ENCODE measurements around the gene MAN1A1. TPM values are rescaled to one million over a fixed set of nuclear protein-coding genes. Genes with fewer than 3 reads are reported as not detected.

The MAN1A1 gene
- total RNA-seq, 4 donors from 2014 or later = 19.0 to 34.8 (median 21.1) TPM

DNA sequence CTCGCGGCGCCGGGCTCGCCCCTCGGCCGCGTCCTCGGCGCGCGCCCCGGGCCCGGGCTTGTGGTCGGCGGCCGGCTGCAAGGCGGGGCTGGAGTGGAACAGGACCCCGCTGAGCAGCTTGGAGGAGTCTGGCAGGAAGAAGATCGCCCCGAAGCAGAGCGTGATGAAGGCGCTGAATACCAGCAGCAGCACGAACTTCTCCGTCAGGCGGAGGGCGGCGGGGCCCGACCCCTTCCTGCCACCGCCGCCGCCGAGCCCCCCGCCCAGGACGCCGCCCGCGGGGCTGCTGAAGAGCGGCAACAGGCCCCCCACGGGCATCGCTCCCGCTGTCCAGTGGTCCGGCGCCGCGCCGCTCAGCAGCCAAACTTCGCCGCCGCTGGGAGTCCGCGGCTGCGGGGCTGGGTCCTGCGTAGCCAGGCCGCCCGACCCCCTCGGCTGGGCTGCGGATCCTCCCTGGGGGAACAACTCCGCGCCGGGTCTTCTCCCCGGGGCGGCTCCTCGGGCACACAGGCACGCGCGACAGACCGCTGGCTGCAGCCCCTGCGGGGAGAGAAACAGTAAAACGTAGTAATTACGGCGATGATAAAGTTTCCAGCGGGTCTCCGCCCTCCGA is 707 bp downstream of the MAN1A1 start:
- ATAC-seq = no peak
- intact Hi-C loops (cut with DNase I; ENCODE audit: low total_unique reads) = loop anchor here (10.0 kb wide), 1 partner anchor 204 kb away; no protein-coding TSS in a partner anchor
- peak overlapping the region; percentile 83 to 89 (median 86) for H3K27ac ChIP-seq

DNA sequence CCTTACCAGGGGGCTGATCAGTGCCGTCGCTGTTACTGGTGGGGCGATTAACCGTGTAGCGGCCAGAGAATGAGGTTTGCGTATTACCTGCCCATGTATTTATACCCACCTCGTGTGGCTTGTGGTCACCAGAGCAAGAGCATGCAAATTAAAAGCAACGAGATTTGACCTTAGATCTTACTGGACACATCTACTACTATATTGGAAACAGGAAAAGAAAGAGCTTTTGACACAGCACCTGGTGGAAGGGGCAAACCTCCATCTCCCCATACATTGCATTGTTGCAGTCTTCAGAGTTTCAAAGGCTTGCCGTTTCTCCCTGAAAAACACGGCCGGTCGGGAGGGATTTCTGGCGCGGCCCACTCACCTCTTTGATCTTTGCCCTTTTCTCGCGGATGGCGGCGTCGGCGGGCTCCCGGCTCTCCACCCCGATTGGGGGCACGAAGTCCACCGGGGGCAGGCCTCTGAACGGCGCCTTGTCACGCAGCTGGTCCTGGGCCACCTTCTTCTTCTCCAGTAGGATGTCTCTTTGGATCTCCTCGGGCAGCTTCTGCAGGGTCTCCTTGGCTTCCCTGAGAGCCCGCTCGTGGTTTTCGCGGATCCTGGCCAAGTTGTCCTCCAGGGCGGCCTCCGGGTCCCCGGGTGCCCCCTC is 1.3 kb downstream of the MAN1A1 start:
- intact Hi-C loops (cut with DNase I; ENCODE audit: low total_unique reads) = loop anchor here (10.0 kb wide), 1 partner anchor 203 kb away; no protein-coding TSS in a partner anchor
- H3K4me1 ChIP-seq = peaks cover 3 to 6% of the 10 kb centered on the region in 2 donors
- no peaks in the 10 kb centered on the region for H3K36me3 ChIP-seq
- TF ChIP-seq, protein P1, sequence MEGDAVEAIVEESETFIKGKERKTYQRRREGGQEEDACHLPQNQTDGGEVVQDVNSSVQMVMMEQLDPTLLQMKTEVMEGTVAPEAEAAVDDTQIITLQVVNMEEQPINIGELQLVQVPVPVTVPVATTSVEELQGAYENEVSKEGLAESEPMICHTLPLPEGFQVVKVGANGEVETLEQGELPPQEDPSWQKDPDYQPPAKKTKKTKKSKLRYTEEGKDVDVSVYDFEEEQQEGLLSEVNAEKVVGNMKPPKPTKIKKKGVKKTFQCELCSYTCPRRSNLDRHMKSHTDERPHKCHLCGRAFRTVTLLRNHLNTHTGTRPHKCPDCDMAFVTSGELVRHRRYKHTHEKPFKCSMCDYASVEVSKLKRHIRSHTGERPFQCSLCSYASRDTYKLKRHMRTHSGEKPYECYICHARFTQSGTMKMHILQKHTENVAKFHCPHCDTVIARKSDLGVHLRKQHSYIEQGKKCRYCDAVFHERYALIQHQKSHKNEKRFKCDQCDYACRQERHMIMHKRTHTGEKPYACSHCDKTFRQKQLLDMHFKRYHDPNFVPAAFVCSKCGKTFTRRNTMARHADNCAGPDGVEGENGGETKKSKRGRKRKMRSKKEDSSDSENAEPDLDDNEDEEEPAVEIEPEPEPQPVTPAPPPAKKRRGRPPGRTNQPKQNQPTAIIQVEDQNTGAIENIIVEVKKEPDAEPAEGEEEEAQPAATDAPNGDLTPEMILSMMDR (IDR thresholded peaks at IDR 0.05 in 4 of 5, conservative IDR thresholded peaks at IDR 0.05 in 1 of 5) = no peak
- TF ChIP-seq POLR2A (IDR thresholded peaks at IDR 0.05) = no peak
- H3K27me3 ChIP-seq = peaks cover 2 to 25% (median 14%) of the 10 kb centered on the region in 3 donors
- H3K9me3 ChIP-seq = no peaks in the 10 kb centered on the region
- H3K27ac ChIP-seq = peak overlapping the region in 3 of 4 donors; percentile 84 to 89 (median 87)
- in situ Hi-C loops (cut with MboI; ENCODE audit: low sequenced_read_pairs in 4 of 4) = no loop called here
- peak overlapping the region; percentile 72 to 75 (median 72) for H3K4me3 ChIP-seq
- DNase-seq = no peak
- ATAC-seq = no peak

More for the DNA sequence above, 707 bp downstream of the MAN1A1 start:
- in situ Hi-C loops (cut with MboI; ENCODE audit: low sequenced_read_pairs in 4 of 4) = no loop called here
- no peak for DNase-seq
- TF ChIP-seq POLR2A (IDR thresholded peaks at IDR 0.05) = no peak
- TF ChIP-seq, protein P1 (IDR thresholded peaks at IDR 0.05 in 4 of 5, conservative IDR thresholded peaks at IDR 0.05 in 1 of 5) = no peak
- Histone ChIP-seq H3K4me3 (peak overlapping the region; percentile 72 to 75 (median 72)), H3K9me3 (no peaks in the 10 kb centered on the region), H3K4me1 (peaks cover 3 to 4% of the 10 kb centered on the region in 2 donors), H3K36me3 (no peaks in the 10 kb centered on the region), H3K27me3 (peaks cover 2 to 25% (median 14%) of the 10 kb centered on the region in 3 donors)

DNA sequence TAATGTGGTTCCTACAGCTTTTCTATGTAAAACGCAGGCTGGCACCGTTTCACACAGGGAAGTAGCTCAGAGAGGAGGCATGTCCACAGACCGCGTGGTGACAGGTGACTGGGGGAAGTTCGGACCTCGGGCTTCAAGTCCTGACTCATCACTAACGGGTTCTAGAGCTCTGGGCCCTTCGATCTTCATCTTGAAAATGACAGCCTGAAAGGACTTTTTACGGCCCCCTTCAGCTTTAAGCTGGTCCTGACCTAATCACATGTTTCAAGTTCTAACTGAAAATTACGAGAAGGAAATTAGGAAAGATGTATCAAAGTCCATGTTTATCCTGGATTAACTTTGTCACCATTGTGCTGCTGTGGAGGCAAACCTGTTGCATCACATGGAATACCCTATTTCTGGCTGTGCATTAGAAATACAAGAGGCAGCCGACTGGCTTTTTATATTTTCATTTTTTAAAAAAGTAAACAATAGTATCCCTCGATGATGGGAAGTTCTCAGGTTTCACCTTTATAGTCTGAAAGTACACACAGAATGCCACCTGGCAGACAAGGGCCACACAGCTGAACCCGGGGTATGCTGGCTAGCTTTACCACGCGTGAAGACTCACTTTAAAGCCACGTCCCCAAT is 2.0 kb downstream of the MAN1A1 start:
- ATAC-seq (no peak), DNase-seq (peak; percentile 17 to 24)
- no peaks in the 10 kb centered on the region for H3K36me3 ChIP-seq
- H3K27ac ChIP-seq = peak overlapping the region in 3 of 4 donors; percentile 84 to 89 (median 87)
- in situ Hi-C loops (cut with MboI; ENCODE audit: low sequenced_read_pairs in 4 of 4) (no loop called here), intact Hi-C loops (cut with DNase I; ENCODE audit: low total_unique reads) (loop anchor here (10.0 kb wide), 1 partner anchor 203 kb away; no protein-coding TSS in a partner anchor)
- no peaks in the 10 kb centered on the region for H3K9me3 ChIP-seq
- H3K4me3 ChIP-seq = peak overlapping the region; percentile 72 to 75 (median 72)
- TF ChIP-seq POLR2A (IDR thresholded peaks at IDR 0.05) = no peak
- TF ChIP-seq, protein P1 (IDR thresholded peaks at IDR 0.05 in 4 of 5, conservative IDR thresholded peaks at IDR 0.05 in 1 of 5) = no peak
- H3K4me1 ChIP-seq = peaks cover 3 to 6% of the 10 kb centered on the region in 2 donors
- peaks cover 2 to 25% (median 14%) of the 10 kb centered on the region in 3 donors for H3K27me3 ChIP-seq

DNA sequence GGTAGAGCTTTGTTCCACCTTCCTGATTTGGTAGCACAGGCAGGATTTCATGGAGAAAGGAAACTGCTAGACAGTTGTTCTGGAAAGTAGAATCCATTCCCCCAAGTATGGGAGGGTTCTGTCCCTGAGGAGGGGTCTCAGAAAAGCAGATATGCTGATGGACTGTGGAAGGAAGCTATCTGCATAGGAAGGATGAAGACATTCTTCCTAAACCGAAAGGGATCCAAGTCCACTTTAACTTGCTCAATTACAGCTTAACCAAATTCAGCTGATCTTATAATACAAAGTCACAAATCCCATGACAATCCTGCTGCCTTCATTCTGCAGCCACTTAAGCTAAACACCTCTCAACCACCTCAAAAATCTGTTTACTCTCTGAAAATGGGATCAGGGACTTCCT is 2.6 kb downstream of the MAN1A1 start:
- ATAC-seq (no peak), DNase-seq (no peak)
- Histone ChIP-seq H3K4me3 (peak overlapping the region; percentile 72 to 75 (median 72)), H3K36me3 (no peaks in the 10 kb centered on the region), H3K27ac (peak overlapping the region; percentile 7 to 89 (median 86)), H3K27me3 (peaks cover 2 to 25% (median 14%) of the 10 kb centered on the region in 3 donors), H3K9me3 (no peaks in the 10 kb centered on the region), H3K4me1 (peaks cover 3 to 6% of the 10 kb centered on the region in 2 donors)
- no peak for TF ChIP-seq POLR2A (IDR thresholded peaks at IDR 0.05)
- TF ChIP-seq, protein P1 (IDR thresholded peaks at IDR 0.05 in 4 of 5, conservative IDR thresholded peaks at IDR 0.05 in 1 of 5) = no peak
- intact Hi-C loops (cut with DNase I; ENCODE audit: low total_unique reads) = loop anchor here (10.0 kb wide), 1 partner anchor 202 kb away; no protein-coding TSS in a partner anchor
- in situ Hi-C loops (cut with MboI; ENCODE audit: low sequenced_read_pairs in 4 of 4) = no loop called here

All from gastrocnemius medialis (tissue), 4 donors.